OCI-M1 (cell line): ENCODE results near the gene SLC7A10.
"Not testable (repeated sequence)": the region's sequence is repeated elsewhere in the genome, so short reads cannot be mapped to it uniquely, and the experiment has no call there.

Experiments
- DNase-seq: peaks from one replicate; lab custom pipeline; 2025; lab: John Stamatoyannopoulos, UW

Gene SLC7A10

DNA sequence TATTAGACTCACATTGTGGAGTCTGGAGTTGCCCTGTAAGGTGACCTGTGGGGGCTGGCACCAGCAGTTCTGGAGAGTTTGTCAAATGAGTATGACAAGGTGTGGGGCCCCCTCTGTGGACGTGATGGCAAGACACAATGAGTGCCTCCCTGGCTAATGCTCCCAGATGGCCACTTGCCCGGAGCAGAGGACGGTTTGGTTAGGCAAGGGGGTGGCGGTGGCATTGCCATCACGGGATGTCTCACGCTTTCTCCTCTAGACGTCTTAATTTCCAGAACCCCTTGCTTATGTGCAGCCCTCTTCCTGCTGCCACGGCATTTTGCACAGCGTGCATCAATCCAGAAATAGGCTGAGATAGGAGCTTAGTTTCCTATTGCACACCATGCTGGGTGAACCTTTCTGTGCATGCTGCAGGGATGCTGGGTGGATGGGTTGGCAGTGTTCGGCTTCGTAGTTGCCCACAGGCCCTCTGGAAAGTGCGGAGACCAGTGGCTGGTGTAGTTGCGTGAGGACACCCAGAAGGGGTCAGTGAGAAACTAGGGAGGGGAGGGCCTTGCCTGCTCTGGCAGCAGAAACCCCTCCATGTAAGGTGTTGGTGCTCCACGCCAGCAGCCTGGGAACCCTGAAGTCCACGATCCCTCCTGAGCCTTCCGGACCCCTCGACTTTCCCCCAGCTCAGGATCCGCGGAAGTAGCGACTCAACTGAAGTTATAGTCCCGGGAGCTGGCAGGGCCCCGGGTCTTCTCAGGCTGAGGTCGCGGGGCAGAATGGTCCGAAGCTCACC lies 49.6 kb downstream of the SLC7A10 start:
- DNase-seq, result no peak

DNA sequence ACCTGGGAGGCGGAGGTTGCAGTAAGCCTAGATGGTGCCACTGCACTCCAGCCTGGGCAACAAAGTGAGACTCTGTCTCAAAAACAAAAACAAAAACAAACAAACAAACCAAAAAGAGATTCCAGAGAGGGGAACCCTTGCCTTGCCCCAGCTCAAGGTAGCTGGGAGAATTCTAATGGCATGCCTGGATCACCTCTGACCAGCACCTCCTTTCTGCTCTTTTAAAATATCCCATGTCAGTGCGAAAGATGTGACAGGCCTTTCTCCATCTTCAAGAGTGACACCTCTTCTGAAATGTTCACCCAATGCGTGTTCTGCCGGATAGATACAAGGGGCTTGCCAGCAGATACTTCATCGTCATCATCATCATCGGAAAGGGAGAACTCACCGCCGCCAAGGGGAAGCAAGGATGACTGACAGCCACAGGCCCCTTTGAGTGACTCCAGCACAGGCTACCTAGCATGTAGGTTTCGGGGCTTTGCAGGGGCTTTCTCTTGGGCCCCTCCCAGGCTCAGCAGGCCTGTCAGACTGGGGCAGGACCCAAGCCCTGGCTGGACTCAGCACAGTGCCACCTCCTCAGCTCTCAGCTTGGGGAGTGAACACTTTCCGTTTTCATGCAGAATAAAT lies 50.4 kb downstream of the SLC7A10 start:
- no peak for DNase-seq

DNA sequence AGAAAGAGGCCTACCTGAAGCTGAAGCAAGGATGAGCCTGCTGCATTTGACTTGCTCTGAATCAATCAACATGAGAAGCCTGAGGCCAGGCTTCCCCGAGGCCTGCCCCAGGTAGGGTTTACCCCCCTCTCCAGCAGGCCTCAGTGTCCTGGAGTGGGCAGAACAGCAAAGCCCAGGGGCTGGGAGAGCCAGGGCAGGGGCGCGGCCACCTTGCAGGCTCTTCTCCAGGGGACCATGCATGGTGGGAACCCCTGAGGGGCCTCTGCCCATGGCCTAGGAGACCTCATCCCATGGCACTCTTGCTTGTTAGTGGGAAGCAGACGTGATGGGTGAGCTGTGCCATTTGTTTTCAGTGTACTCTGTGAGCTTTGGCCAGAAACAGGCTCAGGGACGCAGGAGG lies 51.5 kb downstream of the SLC7A10 start:
- DNase-seq, result no peak

DNA sequence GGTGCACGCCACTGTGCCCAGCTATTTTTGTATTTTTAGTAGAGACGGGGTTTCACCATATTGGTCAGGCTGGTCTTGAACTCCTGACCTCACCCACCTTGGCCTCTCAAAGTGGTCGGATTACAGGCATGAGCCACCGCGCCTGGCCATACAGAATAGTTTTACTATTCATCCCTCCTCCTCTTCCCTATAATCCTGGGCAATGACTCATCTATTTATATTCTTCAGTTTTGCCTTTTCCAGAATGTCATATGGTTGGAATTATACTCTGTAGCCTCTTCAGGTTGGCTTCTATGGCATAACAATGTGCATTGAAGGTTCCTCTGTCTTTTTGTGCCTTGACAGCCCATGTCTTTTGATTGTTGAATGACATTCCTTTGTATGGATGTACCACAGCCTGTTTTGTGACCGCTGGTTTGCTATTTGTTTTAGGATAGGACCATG lies 53.7 kb downstream of the SLC7A10 start:
- DNase-seq, result no peak

DNA sequence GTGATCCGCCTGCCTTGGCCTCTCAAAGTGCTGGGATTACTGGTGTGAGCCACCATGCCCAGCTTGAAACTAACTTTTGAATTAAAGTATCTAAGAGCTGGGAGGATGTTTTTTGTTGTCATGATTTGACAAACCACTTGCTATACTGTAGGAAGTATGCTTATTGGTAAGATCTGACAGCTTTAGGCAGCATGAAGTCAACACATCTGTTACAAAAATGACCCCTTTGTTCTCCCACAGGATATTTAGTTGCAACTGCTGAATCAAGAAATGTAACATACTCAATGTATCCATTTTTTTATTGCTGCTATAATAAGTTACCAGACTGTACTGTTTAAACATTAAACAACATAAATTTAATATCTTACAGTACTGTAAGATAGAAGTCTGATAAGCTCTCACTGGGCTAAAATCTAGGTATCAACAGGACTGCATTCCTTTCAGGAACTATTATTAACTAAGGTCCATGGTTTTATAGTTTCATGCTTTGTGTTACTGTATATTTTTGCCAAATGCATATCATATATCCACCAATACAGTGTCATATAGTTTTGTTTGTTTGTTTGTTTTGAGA lies 54.3 kb downstream of the SLC7A10 start:
- DNase-seq, result no peak

DNA sequence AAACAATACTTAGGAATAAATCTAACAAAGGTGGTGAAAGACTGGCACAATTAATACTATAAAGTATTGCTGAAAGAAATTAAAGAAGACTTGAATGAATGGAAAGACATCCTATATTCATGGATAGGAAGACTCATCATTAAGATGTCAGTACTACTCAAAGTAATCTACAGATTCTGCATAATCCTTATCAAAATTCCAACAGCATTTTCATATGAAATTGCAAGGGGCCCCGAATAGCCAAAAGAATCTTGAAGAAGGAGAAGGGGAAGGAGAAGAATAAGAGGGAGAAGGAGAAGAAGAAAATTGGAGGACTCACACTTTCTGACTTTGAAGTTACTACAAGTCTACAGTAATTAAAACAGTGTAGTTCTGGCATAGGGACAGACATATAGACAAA lies 57.1 kb downstream of the SLC7A10 start:
- DNase-seq, result no peak

DNA sequence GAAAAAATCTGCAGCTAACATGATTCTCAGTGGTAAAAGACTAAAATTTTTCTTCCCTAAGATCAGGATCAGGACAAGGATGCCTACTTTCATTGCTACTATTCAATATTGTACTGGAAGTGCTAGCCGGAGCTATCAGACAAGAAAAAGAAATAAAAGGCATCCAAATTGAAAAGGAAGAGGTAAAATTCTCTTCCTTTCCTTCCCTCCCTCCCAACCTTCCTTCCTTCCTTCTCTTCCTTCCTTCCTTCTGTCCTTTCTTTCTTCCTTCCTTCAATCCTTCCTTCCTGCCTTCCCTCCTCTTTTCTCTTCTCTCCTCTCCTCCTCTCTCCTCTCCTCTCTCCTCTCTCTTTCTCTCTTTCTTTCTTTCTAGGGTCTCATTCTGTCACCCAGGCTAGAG lies 58.2 kb downstream of the SLC7A10 start:
- DNase-seq, result no peak

DNA sequence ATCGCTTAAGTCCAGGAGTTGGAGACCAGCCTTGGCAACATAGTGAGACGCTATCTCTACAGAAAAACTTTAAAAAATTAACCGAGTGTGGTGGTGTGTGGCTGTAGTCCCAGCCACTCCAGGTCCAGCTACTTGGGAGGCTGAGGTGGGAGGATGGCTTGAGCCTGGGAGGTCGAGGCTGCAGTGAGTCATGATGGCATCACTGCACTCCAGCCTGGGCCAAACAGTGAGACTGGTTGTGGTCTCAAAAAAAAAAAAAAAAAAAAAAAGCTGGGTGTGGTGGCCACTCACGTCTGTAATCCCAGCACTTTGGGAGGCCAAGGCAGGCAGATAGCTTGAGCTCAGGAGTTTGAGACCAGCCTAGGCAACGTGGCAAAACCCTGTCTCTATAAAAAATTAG lies 59.6 kb downstream of the SLC7A10 start:
- DNase-seq, result not testable (repeated sequence)

DNA sequence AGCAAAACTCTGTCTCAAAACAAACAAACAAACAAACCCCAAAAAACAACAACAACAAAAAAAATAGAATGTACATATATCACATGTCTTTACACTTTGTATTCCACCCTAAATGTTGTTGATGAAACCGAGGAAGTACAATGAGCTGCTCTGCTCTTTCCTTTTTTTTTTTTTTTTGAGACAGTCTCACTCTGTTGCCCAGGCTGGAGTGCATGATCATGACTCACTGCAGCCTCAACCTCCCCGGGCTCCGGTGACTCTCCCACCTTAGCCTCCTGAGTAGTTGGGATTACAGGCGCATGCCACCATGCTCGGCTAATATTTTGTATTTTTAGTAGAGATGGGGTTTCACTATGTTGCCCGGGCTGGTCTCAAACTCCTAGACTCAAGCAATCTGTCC lies 62.2 kb downstream of the SLC7A10 start:
- DNase-seq, result no peak

DNA sequence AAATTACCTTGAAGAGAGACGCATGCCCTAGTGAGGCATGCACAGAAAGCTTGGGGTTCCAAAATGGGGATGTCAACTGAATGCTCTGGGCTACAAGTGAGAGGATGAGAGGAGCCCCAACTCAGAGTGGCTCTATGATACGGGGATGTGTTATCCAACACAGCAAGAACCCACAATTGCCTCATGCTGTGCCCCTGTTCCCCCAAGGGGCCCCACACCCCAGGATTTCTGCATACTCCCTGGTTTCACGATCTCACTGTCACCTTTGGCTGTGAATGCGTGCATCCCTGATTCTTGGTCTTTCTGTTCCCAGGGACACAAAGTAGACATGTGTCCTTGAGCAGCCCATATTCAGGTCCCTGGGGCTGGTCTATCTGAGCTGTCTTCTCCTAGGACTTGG lies 64.4 kb downstream of the SLC7A10 start:
- no peak for DNase-seq

DNA sequence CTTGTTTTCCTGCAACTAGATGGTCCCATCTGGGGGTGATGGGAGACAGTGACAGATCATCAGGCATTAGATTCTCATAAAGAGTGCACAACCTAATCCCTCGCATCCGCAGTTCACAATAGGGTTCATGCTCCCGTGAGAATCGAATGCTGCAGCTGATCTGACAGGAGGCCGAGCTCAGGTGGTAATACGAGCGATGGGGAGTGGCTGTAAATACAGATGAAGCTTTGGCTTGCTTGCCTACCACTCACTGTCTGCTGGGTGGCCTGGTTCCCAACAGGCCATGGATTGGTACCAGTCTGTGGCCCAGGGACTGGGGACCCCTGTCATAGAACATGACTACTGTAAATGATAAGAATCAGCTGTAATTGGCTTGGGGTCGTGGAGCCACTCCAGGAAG lies 65.8 kb downstream of the SLC7A10 start:
- no peak for DNase-seq

DNA sequence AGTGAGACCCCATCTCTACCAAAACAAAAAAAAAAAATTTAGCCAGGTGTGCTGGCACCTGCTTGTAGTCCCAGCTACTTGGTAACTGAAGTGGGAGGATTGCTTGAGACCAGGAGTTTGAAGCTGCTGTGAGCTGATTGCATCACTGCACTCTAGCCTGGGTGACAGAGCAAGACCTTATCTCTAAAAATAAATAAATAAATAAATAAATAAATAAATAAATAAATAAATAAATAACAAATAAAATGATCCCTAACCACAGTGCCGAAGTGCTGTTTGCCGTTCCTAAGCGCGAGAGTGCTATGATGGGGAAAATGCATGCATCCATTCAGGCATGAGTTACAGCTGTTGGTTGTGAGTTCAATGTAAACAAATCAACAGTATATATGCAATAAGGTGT lies 66.5 kb downstream of the SLC7A10 start:
- DNase-seq, result no peak
